CD4-positive, alpha-beta T cell (primary cell): ENCODE measurements around the gene USP17L19. TPM values are rescaled to one million over a fixed set of nuclear protein-coding genes. Genes with fewer than 3 reads are reported as not detected.
"Not testable (repeated sequence)": the region's sequence is repeated elsewhere in the genome, so short reads cannot be mapped to it uniquely, and the experiment has no call there.

Experiments used
- ATAC-seq: fragments of 200-7000 bp; cut with Tn5 transposase; one replicate; pipeline ENCODE4 v1.10.0; 2022; ENCODE audit warnings: mild to moderate bottlenecking; ENCODE audit not compliant: poor library complexity
- CTCF ChIA-PET: fragments of 350-600 bp; sonication (Branson Sonifier 250); formaldehyde crosslinking; loops from one replicate; lab custom pipeline; 2021; ENCODE audit warnings: antibody characterized with exemption, inconsistent platforms; lab: Charles Lee
- POLR2A ChIA-PET: fragments of 350-600 bp; sonication (Branson Sonifier 250); formaldehyde crosslinking; loops from one replicate; lab custom pipeline; 2021; ENCODE audit warnings: antibody characterized with exemption, inconsistent platforms; lab: Charles Lee
- DNase-seq, 14 experiments: peaks; one replicate each; pipeline ENCODE4 v3.0.0-alpha.2; 2013 to 2020; ENCODE audit warnings: mixed read lengths in 2 of 14
- H3K27ac ChIP-seq, 2 donors: one replicate each; pipeline versions ENCODE4 v1.5.1 to v1.7.0; 2013; ENCODE audit warnings: low read length in 2 of 2, low read depth in 1 of 2, mild to moderate bottlenecking in 1 of 2
- H3K27me3 ChIP-seq, 2 experiments: 1 replicate in 1 of 2; 2 replicates in 1 of 2; pipeline versions ENCODE4 v1.6.1 to v1.7.0; 2013; ENCODE audit warnings: low read length in 2 of 2, control low read depth in 1 of 2, mild to moderate bottlenecking in 1 of 2, moderate library complexity in 1 of 2; ENCODE audit not compliant: insufficient read depth in 2 of 2, control insufficient read depth in 1 of 2
- H3K36me3 ChIP-seq: one replicate; pipeline ENCODE4 v1.6.1; 2013; ENCODE audit warnings: low read length, control low read depth; ENCODE audit not compliant: insufficient read depth
- H3K4me1 ChIP-seq: one replicate; pipeline ENCODE4 v1.6.1; 2013; ENCODE audit warnings: low read length, control low read depth; ENCODE audit not compliant: insufficient read depth
- H3K4me3 ChIP-seq: one replicate; pipeline ENCODE4 v1.5.1; 2013; ENCODE audit warnings: mild to moderate bottlenecking, low read length, moderate library complexity
- H3K9me3 ChIP-seq, 2 experiments: 1 replicate in 1 of 2; 2 replicates in 1 of 2; pipeline versions ENCODE4 v1.6.1 to v1.7.0; 2013; ENCODE audit warnings: low read length in 2 of 2, mild to moderate bottlenecking in 2 of 2, control low read depth in 1 of 2, moderate library complexity in 1 of 2; ENCODE audit not compliant: control insufficient read depth in 1 of 2, insufficient read depth in 1 of 2
- H3K27ac Mint-ChIP-seq: one replicate; pipeline ENCODE4 v1.8.0; 2020; ENCODE audit warnings: mixed read lengths
- H3K27me3 Mint-ChIP-seq: one replicate; pipeline ENCODE4 v1.8.0; 2021; ENCODE audit warnings: mixed read lengths
- H3K36me3 Mint-ChIP-seq: one replicate; pipeline ENCODE4 v1.8.0; 2021; ENCODE audit warnings: low read depth, mixed read lengths
- H3K4me1 Mint-ChIP-seq: one replicate; pipeline ENCODE4 v1.8.0; 2021; ENCODE audit warnings: low read depth, mixed read lengths
- H3K4me3 Mint-ChIP-seq: one replicate; pipeline ENCODE4 v1.8.0; 2020; ENCODE audit warnings: mild to moderate bottlenecking, mixed read lengths
- H3K9me3 Mint-ChIP-seq: one replicate; pipeline ENCODE4 v1.8.0; 2020; ENCODE audit warnings: mixed read lengths
- intact Hi-C, 2 experiments: fragments of 100-400 bp; cut with DNase I in 1 of 2; cut with micrococcal nuclease in 1 of 2; formaldehyde crosslinking; loops; one replicate each; pipeline versions ENCODE4 v1.15.1 to v1.9.0; 2023 to 2025; cut with DNase I, micrococcal nuclease
- total RNA-seq, 174 experiments: library from RNA in 2 of 174; stranded (reverse) in 2 of 174; gene quantifications; one replicate each; pipeline ENCODE4 v1.2.3 and lab custom pipeline; 2021 to 2026

Gene USP17L19
- total RNA-seq, 2 experiments from 2014 or later, result not detected

DNA sequence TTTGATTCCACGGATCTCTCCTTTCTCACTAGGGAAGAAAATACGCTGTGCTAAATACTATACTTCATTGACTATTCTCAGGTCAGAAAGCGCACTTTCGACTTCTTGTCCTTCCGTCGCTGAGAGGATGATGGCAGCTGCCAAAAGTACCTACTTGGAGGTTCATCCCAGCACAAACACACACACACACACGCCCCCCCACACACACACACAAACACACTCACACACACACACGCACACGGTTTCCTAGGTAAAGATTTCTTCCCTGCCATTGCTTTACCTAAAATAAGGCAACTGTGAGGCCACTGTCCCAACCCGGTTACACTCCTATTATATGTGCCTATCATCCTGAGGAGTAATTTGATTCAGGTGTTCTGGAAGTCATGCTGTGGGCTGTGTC, 18.5 kb downstream of the USP17L19 start:
- H3K27ac Mint-ChIP-seq, H3K4me1 Mint-ChIP-seq, POLR2A ChIA-PET, H3K9me3 ChIP-seq, H3K4me3 Mint-ChIP-seq, H3K4me3 ChIP-seq, H3K36me3 Mint-ChIP-seq, H3K27ac ChIP-seq, CTCF ChIA-PET, H3K36me3 ChIP-seq, H3K27me3 Mint-ChIP-seq, H3K4me1 ChIP-seq, ATAC-seq, H3K27me3 ChIP-seq, intact Hi-C loops, H3K9me3 Mint-ChIP-seq: not testable (repeated sequence)
- DNase-seq, result peak in 4 of 14 experiments; percentile 0 to 51 (median 14)

Other genes starting within 250 kb of the USP17L19 start
- under 1 TPM in 1 of 2 experiments, not detected in 1; 0.08 TPM for gene FAM90A26, start 83.0 kb upstream of the USP17L19 start, total RNA-seq
- not detected for gene USP17L10, start 42.7 kb upstream of the USP17L19 start, total RNA-seq
- gene USP17L11, start 38.0 kb upstream of the USP17L19 start, total RNA-seq, result not detected
- not detected for gene USP17L12, start 33.2 kb upstream of the USP17L19 start, total RNA-seq
- not detected for gene USP17L13, start 28.5 kb upstream of the USP17L19 start, total RNA-seq
- not detected for gene USP17L15, start 19.0 kb upstream of the USP17L19 start, total RNA-seq
- gene USP17L17, start 9.5 kb upstream of the USP17L19 start, total RNA-seq, result not detected
- gene USP17L18, start 4.7 kb upstream of the USP17L19 start, total RNA-seq, result not detected
- gene USP17L20, start 4.7 kb downstream of the USP17L19 start, total RNA-seq, result not detected
- not detected for gene USP17L21, start 9.5 kb downstream of the USP17L19 start, total RNA-seq
- not detected for gene USP17L22, start 14.2 kb downstream of the USP17L19 start, total RNA-seq
- not detected for gene USP17L24, start 71.8 kb downstream of the USP17L19 start, total RNA-seq
- gene USP17L25, start 76.5 kb downstream of the USP17L19 start, total RNA-seq, result not detected
- gene USP17L26, start 81.3 kb downstream of the USP17L19 start, total RNA-seq, result not detected
- gene USP17L5, start 86.0 kb downstream of the USP17L19 start, total RNA-seq, result not detected
- not detected for gene USP17L27, start 90.8 kb downstream of the USP17L19 start, total RNA-seq
- gene USP17L28, start 95.5 kb downstream of the USP17L19 start, total RNA-seq, result not detected
- not detected for gene USP17L29, start 100.3 kb downstream of the USP17L19 start, total RNA-seq
- not detected for gene USP17L30, start 109.8 kb downstream of the USP17L19 start, total RNA-seq
- gene DEFB131A, start 191.0 kb downstream of the USP17L19 start, total RNA-seq, result not detected